Astrocyte (in vitro differentiated cells and primary cell): Measurements from ENCODE around the gene OR8B12.

Experiments used
- CTCF ChIP-seq: IDR thresholded peaks from 2 replicates; pipeline ENCODE4 v1.5.1; 2011; ENCODE audit warnings: low read depth, mild to moderate bottlenecking, inconsistent platforms, low read length, moderate library complexity; ENCODE audit not compliant: insufficient read depth
- EZH2 ChIP-seq: IDR thresholded peaks from 2 replicates; pipeline ENCODE4 v1.6.1; 2012; ENCODE audit warnings: mild to moderate bottlenecking, low read length, inconsistent platforms; ENCODE audit not compliant: insufficient read depth

GRCh38 chr11:124592627-124593026 is 49.2 kb upstream of the OR8B12 start:
- TF ChIP-seq CTCF (no peak), EZH2 (no peak)
